GM12878 (cell line): ENCODE results near the gene PXDC1. TPM values are rescaled to one million over a fixed set of nuclear protein-coding genes. Genes with fewer than 3 reads are reported as not detected.

Experiments used
- ATAC-seq: fragments of 200-7000 bp; cut with Tn5 transposase; 3 replicates; pipeline ENCODE4 v1.9.1; 2020; ENCODE audit warnings: mild to moderate bottlenecking, moderate library complexity
- BruUV-seq: library from RNA; stranded (reverse); fragments of 400-500 nt; replicated peaks from 2 replicates; lab custom pipeline; 2021; lab: Mats Ljungman, UMichigan
- CTCF ChIA-PET: fragments of 300-600 bp; sonication (Branson Sonifier 250); formaldehyde crosslinking; extraction: SDS; loops from one replicate; lab custom pipeline; 2021; ENCODE audit warnings: inconsistent platforms; lab: Yijun Ruan, JAX
- POLR2A ChIA-PET: fragments of 350-600 bp; formaldehyde crosslinking; extraction: SDS; loops from one replicate; lab custom pipeline; 2021; ENCODE audit warnings: inconsistent platforms; lab: Charles Lee
- RAD21 ChIA-PET: fragments of 300-600 bp; sonication (Branson Sonifier 250); formaldehyde crosslinking; loops from one replicate; lab custom pipeline; 2023; ENCODE audit warnings: antibody characterized with exemption; ENCODE audit not compliant: unreplicated experiment; lab: Charles Lee
- SMC1A ChIA-PET: fragments of 300-600 bp; sonication (Branson Sonifier 250); formaldehyde crosslinking; loops from one replicate; lab custom pipeline; 2023; ENCODE audit not compliant: unreplicated experiment, uncharacterized antibody; lab: Charles Lee
- DNase-seq: peaks from one replicate; pipeline ENCODE4 v3.0.0-alpha.2; 2011; ENCODE audit warnings: low read depth, low spot score
- FAIRE-seq: peaks from 3 replicates; lab custom pipeline; 2011; peaks lifted over from hg19 to GRCh38; lab: Jason Lieb, UNC
- H2AFZ ChIP-seq: 2 replicates; pipeline ENCODE4 v1.6.0; 2011; ENCODE audit warnings: low read depth, low read length, control low read depth; ENCODE audit not compliant: control insufficient read depth
- H3K27ac ChIP-seq: 2 replicates; pipeline ENCODE4 v1.5.1; 2011; ENCODE audit warnings: control low read depth; ENCODE audit not compliant: control insufficient read depth, insufficient read depth
- H3K27me3 ChIP-seq, 2 experiments: replicated peaks in 1 of 2; 2 replicates each; pipeline versions ENCODE4 v1.6.0 to v1.6.1; 2011; ENCODE audit warnings: low read length in 1 of 2; ENCODE audit not compliant: control insufficient read depth in 2 of 2, insufficient read depth in 2 of 2
- H3K36me3 ChIP-seq, 2 experiments: 2 replicates each; pipeline ENCODE4 v1.5.1; 2011; ENCODE audit warnings: low read length in 1 of 2; ENCODE audit not compliant: control insufficient read depth in 2 of 2, insufficient read depth in 2 of 2
- H3K4me1 ChIP-seq: 2 replicates; pipeline ENCODE4 v1.6.1; 2011; ENCODE audit warnings: mild to moderate bottlenecking, low read length, moderate library complexity, mixed read lengths; ENCODE audit not compliant: control insufficient read depth, insufficient read depth
- H3K4me2 ChIP-seq: 2 replicates; pipeline ENCODE4 v1.6.0; 2011; ENCODE audit warnings: control low read depth; ENCODE audit not compliant: control insufficient read depth, insufficient read depth
- H3K4me3 ChIP-seq: fragments of 200-600 bp; sonication (generic); 2 replicates; pipeline ENCODE4 v1.5.1; 2016
- H3K79me2 ChIP-seq: 2 replicates; pipeline ENCODE4 v1.6.0; 2011; ENCODE audit warnings: low read length; ENCODE audit not compliant: control insufficient read depth, insufficient read depth
- H3K9ac ChIP-seq: 2 replicates; pipeline ENCODE4 v1.8.0; 2011; ENCODE audit warnings: low read length, control low read depth, mixed read lengths; ENCODE audit not compliant: control insufficient read depth, insufficient read depth
- H3K9me3 ChIP-seq: replicated peaks from 3 replicates; pipeline ENCODE4 v1.5.1; 2011; ENCODE audit warnings: mild to moderate bottlenecking, low read length; ENCODE audit not compliant: control insufficient read depth, insufficient read depth
- H4K20me1 ChIP-seq: 2 replicates; pipeline ENCODE4 v1.6.0; 2011; ENCODE audit not compliant: control insufficient read depth, insufficient read depth
- BRCA1 ChIP-seq: IDR thresholded peaks from 2 replicates; pipeline ENCODE4 v1.6.1; 2011; ENCODE audit warnings: low read depth, low read length, improper control_type of control experiment
- CHD1 ChIP-seq: IDR thresholded peaks from 2 replicates; pipeline ENCODE4 v1.6.1; 2012; ENCODE audit warnings: low read depth, low read length, improper control_type of control experiment
- EZH2 ChIP-seq: IDR thresholded peaks from 2 replicates; pipeline ENCODE4 v1.6.1; 2012; ENCODE audit warnings: low read depth, mild to moderate bottlenecking, control low read depth, inconsistent platforms, low read length, borderline replicate concordance; ENCODE audit not compliant: control insufficient read depth
- HCFC1 ChIP-seq: fragments of 150-350 bp; IDR thresholded peaks from 2 replicates; pipeline ENCODE4 v1.6.1; 2014; ENCODE audit warnings: low read length
- HDAC2 ChIP-seq: fragments of 200-600 bp; sonication (generic); IDR thresholded peaks from 2 replicates; pipeline ENCODE4 v1.6.1; 2017
- HDAC6 ChIP-seq: fragments of 200-600 bp; sonication (generic); IDR thresholded peaks from one replicate; pipeline ENCODE4 v1.8.0; 2017; ENCODE audit warnings: antibody characterized with exemption; ENCODE audit not compliant: unreplicated experiment
- MTA2 ChIP-seq: fragments of 450-650 bp; IDR thresholded peaks from 2 replicates; pipeline ENCODE4 v1.6.1; 2016; ENCODE audit warnings: low read depth, mild to moderate bottlenecking, moderate library complexity
- NFYB ChIP-seq: IDR thresholded peaks from 2 replicates; pipeline ENCODE4 v1.6.1; 2011; ENCODE audit warnings: low read depth, mild to moderate bottlenecking, low read length, improper control_type of control experiment, moderate library complexity; ENCODE audit not compliant: insufficient read depth
- RUNX3 ChIP-seq: IDR thresholded peaks from 2 replicates; pipeline ENCODE4 v1.6.1; 2012; ENCODE audit warnings: low read length, inconsistent platforms
- SIX5 ChIP-seq: IDR thresholded peaks from 2 replicates; pipeline ENCODE4 v1.6.1; 2011; ENCODE audit warnings: mild to moderate bottlenecking, low read depth, low read length, moderate library complexity; ENCODE audit not compliant: severe bottlenecking
- SMAD5 ChIP-seq: IDR thresholded peaks from 2 replicates; pipeline ENCODE4 v1.6.1; 2016; ENCODE audit warnings: antibody characterized with exemption, low read depth
- SREBF1 ChIP-seq: IDR thresholded peaks from 2 replicates; pipeline ENCODE4 v1.6.1; 2012; ENCODE audit warnings: mild to moderate bottlenecking, low read length
- SREBF2 ChIP-seq: IDR thresholded peaks from 2 replicates; pipeline ENCODE4 v1.6.1; 2012; ENCODE audit warnings: mild to moderate bottlenecking, low read length
- USF1 ChIP-seq: IDR thresholded peaks from 2 replicates; pipeline ENCODE4 v1.6.1; 2011; ENCODE audit warnings: borderline replicate concordance, low read depth, mild to moderate bottlenecking, moderate library complexity, mixed read lengths, low read length; ENCODE audit not compliant: insufficient read depth; ENCODE audit errors: extremely low read length
- YBX1 ChIP-seq: fragments of 450-650 bp; IDR thresholded peaks from 2 replicates; pipeline ENCODE4 v1.6.1; 2016; ENCODE audit warnings: antibody characterized with exemption
- WGBS: methylation state at CpG from one replicate; pipeline ENCODE4 v1.1.6; 2016; ENCODE audit warnings: low lambda C conversion rate; ENCODE audit not compliant: insufficient replicate concordance, insufficient coverage; ENCODE audit errors: missing lambda C conversion rate; 5-methylcytosine and 5-hydroxymethylcytosine counted together
- in situ Hi-C: fragments of 300-500 bp; cut with MboI; formaldehyde crosslinking; loops from 9 replicates; pipeline ENCODE4 v1.14.3; 2018; ENCODE audit warnings: mixed read lengths
- intact Hi-C: fragments of 100-400 bp; cut with micrococcal nuclease; formaldehyde crosslinking; loops from one replicate; pipeline ENCODE4 v1.14.2; 2022; ENCODE audit not compliant: unreplicated experiment
- polyA plus RNA-seq, 11 experiments: library from polyadenylated mRNA; depleted of rRNA in 4 of 11; unstranded in 6 of 11; stranded (reverse) in 5 of 11; fragments of >200 nt; fragmentation: Nextera tagmentation in 4 of 11; fragmentation: Illumina TruSeq in 1 of 11; extraction: Ambion mirVana in 4 of 11; extraction: Trizol in 1 of 11; gene quantifications; 1 replicate in 1 of 11; 2 replicates in 10 of 11; pipeline versions ENCODE4 v1.2.1 to v1.2.3, GENCODE V29; 2011 to 2016; ENCODE audit warnings: inconsistent platforms in 2 of 11, missing spikeins in 2 of 11, low read depth in 1 of 11
- total RNA-seq, 4 experiments: library from RNA; depleted of rRNA in 3 of 4; stranded (reverse); fragments of >200 nt in 3 of 4; fragmentation: Illumina TruSeq in 1 of 4; extraction: Trizol in 1 of 4; gene quantifications; 2 replicates each; pipeline versions ENCODE4 v1.2.1 to v1.2.3, GENCODE V29; 2013 to 2021
- TF ChIP-seq, protein P1 (sequence below): IDR thresholded peaks from 2 replicates; pipeline ENCODE4 v1.6.1; 2011; ENCODE audit warnings: borderline replicate concordance, low read depth, mild to moderate bottlenecking, moderate library complexity, low read length; ENCODE audit not compliant: insufficient read depth, poor library complexity, severe bottlenecking
- TF ChIP-seq, protein P2 (sequence below): IDR thresholded peaks from 2 replicates; pipeline ENCODE4 v1.6.1; 2012; ENCODE audit warnings: low read depth, low read length, improper control_type of control experiment

PXDC1 gene
- total and polyA plus RNA-seq, 10 of the 15 experiments (the other 5 are each of a cell fraction or from before 2014, with no cell fraction given) = 0.03 to 0.72 (median 0.32) TPM; not detected in 2

- no peak for FAIRE-seq
- WGBS = 40% methylated on average over 17 of the region's 17 CpGs
- no peaks in the 10 kb centered on the region for H3K36me3 ChIP-seq
- H3K27me3 ChIP-seq = peaks cover 0 to 3% of the 10 kb centered on the region in 2 experiments; a peak in 2 of 4 replicates
- no peak overlapping the region for H3K9ac ChIP-seq
- ChIA-PET SMC1A (no interaction called here), RAD21 (no interaction called here), POLR2A (no interaction called here), CTCF (no interaction called here)
- H3K4me3 ChIP-seq = no peak overlapping the region
- no peak for ATAC-seq
- H3K27ac ChIP-seq = no peak overlapping the region
- intact Hi-C loops (no loop called here), in situ Hi-C loops (no loop called here)
- H3K4me2 ChIP-seq = no peak overlapping the region
- H3K4me1 ChIP-seq = no peaks in the 10 kb centered on the region
- DNase-seq = no peak
- no TSS peak for BruUV-seq
- H4K20me1 ChIP-seq = no peaks in the 10 kb centered on the region
- no peak overlapping the region for H2AFZ ChIP-seq
- H3K79me2 ChIP-seq = no peaks in the 10 kb centered on the region
- no peaks in the 10 kb centered on the region for H3K9me3 ChIP-seq
- TF ChIP-seq, protein P1, sequence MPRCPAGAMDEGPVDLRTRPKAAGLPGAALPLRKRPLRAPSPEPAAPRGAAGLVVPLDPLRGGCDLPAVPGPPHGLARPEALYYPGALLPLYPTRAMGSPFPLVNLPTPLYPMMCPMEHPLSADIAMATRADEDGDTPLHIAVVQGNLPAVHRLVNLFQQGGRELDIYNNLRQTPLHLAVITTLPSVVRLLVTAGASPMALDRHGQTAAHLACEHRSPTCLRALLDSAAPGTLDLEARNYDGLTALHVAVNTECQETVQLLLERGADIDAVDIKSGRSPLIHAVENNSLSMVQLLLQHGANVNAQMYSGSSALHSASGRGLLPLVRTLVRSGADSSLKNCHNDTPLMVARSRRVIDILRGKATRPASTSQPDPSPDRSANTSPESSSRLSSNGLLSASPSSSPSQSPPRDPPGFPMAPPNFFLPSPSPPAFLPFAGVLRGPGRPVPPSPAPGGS = no peak
- TF ChIP-seq YBX1 (no peak), BRCA1 (no peak), NFYB (no peak), EZH2 (no peak), RUNX3 (no peak), SREBF1 (no peak), USF1 (no peak), MTA2 (no peak), CHD1 (no peak), SMAD5 (no peak), HDAC6 (no peak), SREBF2 (no peak), SIX5 (no peak), HCFC1 (no peak), HDAC2 (no peak)
- TF ChIP-seq, protein P2, sequence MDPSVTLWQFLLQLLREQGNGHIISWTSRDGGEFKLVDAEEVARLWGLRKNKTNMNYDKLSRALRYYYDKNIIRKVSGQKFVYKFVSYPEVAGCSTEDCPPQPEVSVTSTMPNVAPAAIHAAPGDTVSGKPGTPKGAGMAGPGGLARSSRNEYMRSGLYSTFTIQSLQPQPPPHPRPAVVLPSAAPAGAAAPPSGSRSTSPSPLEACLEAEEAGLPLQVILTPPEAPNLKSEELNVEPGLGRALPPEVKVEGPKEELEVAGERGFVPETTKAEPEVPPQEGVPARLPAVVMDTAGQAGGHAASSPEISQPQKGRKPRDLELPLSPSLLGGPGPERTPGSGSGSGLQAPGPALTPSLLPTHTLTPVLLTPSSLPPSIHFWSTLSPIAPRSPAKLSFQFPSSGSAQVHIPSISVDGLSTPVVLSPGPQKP = no peak
Measured at GRCh38 chr6:3782876-3783832, 31.6 kb upstream of the PXDC1 start.
